SK-N-DZ (cell line): Measurements from ENCODE around the gene AKIRIN1. TPM values are rescaled to one million over a fixed set of nuclear protein-coding genes. Genes with fewer than 3 reads are reported as not detected.
A peak's percentile ranks its signal among the peaks of the same experiment; 100 is the strongest.
"Not testable (repeated sequence)": the region's sequence is repeated elsewhere in the genome, so short reads cannot be mapped to it uniquely, and the experiment has no call there.

Source experiments
- DNase-seq: peaks from one replicate; pipeline ENCODE4 v3.0.0-alpha.2; 2015; ENCODE audit warnings: low spot score
- polyA plus RNA-seq, 2 experiments: library from polyadenylated mRNA; depleted of rRNA; stranded (reverse); fragments of >200 nt; gene quantifications; 2 replicates each; pipeline ENCODE4 v1.2.3, GENCODE V29; 2014

Gene AKIRIN1
- 64.0 and 69.5 TPM in 2 replicates for polyA plus RNA-seq (2014; cell fraction: cytosol; rRNA removed)
- polyA plus RNA-seq (2014; cell fraction: nucleus; rRNA removed) = 14.8 and 20.2 TPM in 2 replicates

- DNase-seq = peak; percentile 93
Measured at GRCh38 chr1:38990738-38991637, at the start of gene AKIRIN1. Gene AKIRIN1, plus strand, starts transcription at chr1:38991276. Its CDS starts 105 bp downstream, at chr1:38991381.

- no peak for DNase-seq
Measured at GRCh38 chr1:38941527-38942019, 49.5 kb upstream of the AKIRIN1 start, which contains the start of gene RHBDL2. Gene RHBDL2, minus strand, starts transcription at chr1:38941830. Its CDS starts 22,618 bp downstream, at chr1:38919212.

- DNase-seq = no peak
Measured at GRCh38 chr1:38942664-38943428, 48.2 kb upstream of the AKIRIN1 start.

- no peak for DNase-seq
Measured at GRCh38 chr1:38944547-38944946, 46.5 kb upstream of the AKIRIN1 start.

- no peak for DNase-seq
Measured at GRCh38 chr1:38950553-38950952, 40.5 kb upstream of the AKIRIN1 start.

GRCh38 chr1:38953433-38953860 lies 37.6 kb upstream of the AKIRIN1 start:
- DNase-seq = no peak

GRCh38 chr1:38958967-38959366 lies 32.1 kb upstream of the AKIRIN1 start:
- no peak for DNase-seq

- DNase-seq = no peak
Measured at GRCh38 chr1:38962113-38962512, 29.0 kb upstream of the AKIRIN1 start.

GRCh38 chr1:38962560-38962959 lies 28.5 kb upstream of the AKIRIN1 start:
- no peak for DNase-seq

- no peak for DNase-seq
Measured at GRCh38 chr1:38964140-38964548, 26.9 kb upstream of the AKIRIN1 start.

- not testable (repeated sequence) for DNase-seq
Measured at GRCh38 chr1:38973145-38973544, 17.9 kb upstream of the AKIRIN1 start.

- DNase-seq = no peak
Measured at GRCh38 chr1:38973659-38974437, 17.2 kb upstream of the AKIRIN1 start.

GRCh38 chr1:38977399-38978244 lies 13.5 kb upstream of the AKIRIN1 start:
- DNase-seq = not testable (repeated sequence)

GRCh38 chr1:38978245-38978542 lies 12.9 kb upstream of the AKIRIN1 start:
- DNase-seq = not testable (repeated sequence)

- DNase-seq = not testable (repeated sequence)
Measured at GRCh38 chr1:38979380-38979779, 11.7 kb upstream of the AKIRIN1 start.

- DNase-seq = no peak
Measured at GRCh38 chr1:38989979-38990378, 1.1 kb upstream of the AKIRIN1 start.

- DNase-seq = no peak
Measured at GRCh38 chr1:38990386-38990737, 714 bp upstream of the AKIRIN1 start.

GRCh38 chr1:38991638-38992411 lies 749 bp downstream of the AKIRIN1 start:
- peak; percentile 37 for DNase-seq

- DNase-seq = no peak
Measured at GRCh38 chr1:38992412-38993111, 1.5 kb downstream of the AKIRIN1 start.
